Measurements from ENCODE around the gene CTNNA3.

GRCh38 chr10:66192162-66192831, 1503.7 kb downstream of the CTNNA3 start:
- no peak for TF ChIP-seq CTCF (conservative IDR thresholded peaks at IDR 0.05 in 1 of 2, IDR thresholded peaks at IDR 0.05 in 1 of 2; ENCODE audit: extremely low read depth in 1 of 2, insufficient read depth in 1 of 2, low read depth in 1 of 2, low read length in 2 of 2)
- no peak for TF ChIP-seq EZH2 (IDR thresholded peaks at IDR 0.05; ENCODE audit: borderline replicate concordance, low read length)

Measured in mammary epithelial cell (primary cell).